Mesodermal cell (in vitro differentiated cells): ENCODE results near the gene CHDH.

Experiments used
- H3K27ac ChIP-seq: 2 replicates; pipeline ENCODE4 v1.7.0; 2013; ENCODE audit warnings: mild to moderate bottlenecking, low read depth, low read length, moderate library complexity; ENCODE audit not compliant: severe bottlenecking
- H3K36me3 ChIP-seq: 2 replicates; pipeline ENCODE4 v1.7.1; 2013; ENCODE audit warnings: mild to moderate bottlenecking, low read length, moderate library complexity; ENCODE audit not compliant: control insufficient read depth, insufficient read depth
- H3K4me1 ChIP-seq: one replicate; pipeline ENCODE4 v1.7.1; 2013; ENCODE audit warnings: mild to moderate bottlenecking, low read length; ENCODE audit not compliant: insufficient read depth, control insufficient read depth, poor library complexity, severe bottlenecking
- H3K4me3 ChIP-seq: 2 replicates; pipeline ENCODE4 v1.7.0; 2013; ENCODE audit warnings: low read length, control low read depth, mild to moderate bottlenecking; ENCODE audit not compliant: insufficient read depth, poor library complexity, severe bottlenecking; ENCODE audit errors: extremely low read depth
- H3K9me3 ChIP-seq: 2 replicates; pipeline ENCODE4 v1.7.1; 2013; ENCODE audit warnings: mild to moderate bottlenecking, low read length, moderate library complexity; ENCODE audit not compliant: control insufficient read depth
- WGBS, 2 experiments: methylation state at CpG; one replicate each; pipeline ENCODE4 v1.1.5; 2013; ENCODE audit warnings: missing lambda C conversion rate in 2 of 2; ENCODE audit not compliant: insufficient coverage in 2 of 2; 5-methylcytosine and 5-hydroxymethylcytosine counted together

The CHDH gene

DNA sequence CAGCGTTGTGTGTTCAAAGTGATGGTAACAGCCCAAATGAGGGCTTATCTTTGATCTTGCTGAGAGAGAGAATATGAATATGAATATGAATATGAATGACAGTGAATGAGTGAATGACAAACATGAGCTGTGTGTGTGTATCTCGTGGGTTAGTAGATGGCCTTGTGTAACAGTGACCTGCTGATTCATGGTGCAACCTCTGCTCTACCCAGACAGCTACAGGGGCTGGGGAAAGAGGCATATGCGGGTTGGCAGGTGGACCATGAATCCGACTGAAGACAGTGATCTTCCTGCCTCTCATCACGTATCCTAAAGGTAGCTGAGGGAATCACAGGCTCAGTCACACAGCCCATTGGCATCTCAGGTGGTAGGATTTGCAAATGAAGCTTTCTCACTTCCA lies 58.2 kb downstream of the CHDH start:
- Histone ChIP-seq H3K36me3 (no peaks in the 10 kb centered on the region), H3K27ac (no peak overlapping the region), H3K4me1 (no peaks in the 10 kb centered on the region), H3K9me3 (no peaks in the 10 kb centered on the region), H3K4me3 (no peak overlapping the region)
- WGBS, 2 experiments, result 81 to 95% methylated on average over 2 of the region's 5 CpGs

DNA sequence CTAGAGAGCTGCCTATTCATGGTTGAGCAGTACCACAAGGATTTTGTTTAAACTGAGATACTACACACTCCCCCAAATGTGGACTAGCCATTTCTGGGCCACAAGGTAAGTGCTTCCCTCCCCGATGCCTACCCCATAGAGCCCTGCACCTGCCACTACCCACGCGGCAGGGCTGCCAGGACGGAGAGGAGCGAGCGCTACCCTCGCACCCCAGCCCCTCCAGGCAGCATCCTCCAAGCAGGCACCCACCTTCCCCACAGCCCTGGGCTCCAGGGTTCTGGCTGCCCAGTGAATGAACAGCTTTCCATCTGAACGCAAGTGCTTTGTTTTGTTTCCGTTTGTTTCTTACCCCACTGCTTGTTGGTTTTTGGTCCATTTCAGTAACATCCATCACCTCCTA lies 59.2 kb downstream of the CHDH start:
- no peaks in the 10 kb centered on the region for H3K36me3 ChIP-seq
- 80 to 91% methylated on average over 6 to 8 of the region's 9 CpGs for WGBS, 2 experiments
- no peak overlapping the region for H3K4me3 ChIP-seq
- H3K4me1 ChIP-seq, result no peaks in the 10 kb centered on the region
- H3K9me3 ChIP-seq, result no peaks in the 10 kb centered on the region
- no peak overlapping the region for H3K27ac ChIP-seq

DNA sequence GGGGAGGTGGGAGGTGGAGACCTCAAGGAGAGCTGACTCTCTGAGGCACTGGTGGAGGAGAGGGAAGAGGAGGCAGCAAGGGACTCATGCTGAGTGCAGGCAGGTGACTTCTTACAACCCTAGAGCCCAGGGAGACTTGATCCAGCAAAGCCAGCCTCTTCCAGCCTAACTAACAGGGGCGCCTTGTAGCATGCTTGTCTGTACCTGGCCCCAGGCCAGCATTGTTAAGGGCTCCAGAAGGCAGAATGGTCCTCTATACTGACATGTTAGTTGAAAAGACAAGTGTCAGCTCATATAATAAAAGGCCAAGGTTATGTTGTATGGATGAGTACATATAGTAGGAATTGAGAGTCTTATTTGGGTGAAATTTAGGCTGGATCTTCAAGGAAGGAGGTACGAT lies 65.4 kb downstream of the CHDH start:
- Histone ChIP-seq H3K4me1 (peaks cover 6% of the 10 kb centered on the region), H3K36me3 (no peaks in the 10 kb centered on the region), H3K4me3 (no peak overlapping the region), H3K9me3 (no peaks in the 10 kb centered on the region), H3K27ac (no peak overlapping the region)
- WGBS, 2 experiments, result 93 to 100% methylated on average over 1 to 2 of the region's 2 CpGs

DNA sequence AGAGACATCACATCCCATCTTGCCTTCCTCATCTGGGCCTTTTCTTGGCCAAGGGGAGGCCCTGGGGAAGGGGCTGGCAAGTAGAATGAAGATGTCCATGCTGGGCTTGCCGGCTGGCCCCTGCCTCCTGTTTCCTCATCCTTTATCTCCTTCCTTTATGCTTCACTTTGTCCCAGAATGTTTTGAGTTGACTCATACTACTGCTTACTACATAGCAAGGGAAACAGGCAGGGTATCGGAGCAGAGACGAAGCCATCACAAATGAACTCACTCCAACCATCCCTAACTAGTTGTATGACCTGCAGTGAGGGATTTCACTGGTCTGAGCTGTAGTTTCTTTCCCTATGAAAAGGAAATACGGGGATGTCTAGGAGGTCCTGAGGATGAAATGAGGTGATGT lies 66.0 kb downstream of the CHDH start:
- WGBS, 2 experiments, result 80 to 88% methylated on average over 1 to 2 of the region's 4 CpGs

DNA sequence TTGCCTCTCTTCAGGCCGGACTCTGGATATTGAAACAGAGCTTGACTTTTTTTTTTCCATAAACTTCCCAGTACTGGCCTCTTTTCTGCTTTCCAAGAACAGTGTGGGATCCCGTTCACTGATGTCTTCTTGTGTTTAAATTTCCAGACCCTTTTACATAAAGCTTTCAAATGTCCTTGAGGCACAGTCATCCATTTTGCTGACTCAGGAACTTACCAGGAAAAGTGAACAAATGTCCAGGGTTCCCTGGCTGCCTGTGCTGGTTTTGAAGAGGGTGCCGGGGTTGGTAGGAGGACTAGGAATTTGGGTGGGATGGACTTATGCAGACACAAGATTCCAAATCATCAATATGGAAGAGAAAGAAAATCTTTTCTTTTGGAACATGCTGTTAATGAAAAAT lies 68.1 kb downstream of the CHDH start:
- H3K27ac ChIP-seq, result no peak overlapping the region
- no peaks in the 10 kb centered on the region for H3K9me3 ChIP-seq
- 93 to 96% methylated on average over 2 to 3 of the region's 3 CpGs for WGBS, 2 experiments
- H3K36me3 ChIP-seq, result no peaks in the 10 kb centered on the region
- H3K4me1 ChIP-seq, result peaks cover 6% of the 10 kb centered on the region
- no peak overlapping the region for H3K4me3 ChIP-seq

More for the DNA sequence above, 66.0 kb downstream of the CHDH start:
- Histone ChIP-seq H3K36me3 (no peaks in the 10 kb centered on the region), H3K4me1 (peaks cover 6% of the 10 kb centered on the region), H3K27ac (no peak overlapping the region), H3K9me3 (no peaks in the 10 kb centered on the region), H3K4me3 (no peak overlapping the region)

DNA sequence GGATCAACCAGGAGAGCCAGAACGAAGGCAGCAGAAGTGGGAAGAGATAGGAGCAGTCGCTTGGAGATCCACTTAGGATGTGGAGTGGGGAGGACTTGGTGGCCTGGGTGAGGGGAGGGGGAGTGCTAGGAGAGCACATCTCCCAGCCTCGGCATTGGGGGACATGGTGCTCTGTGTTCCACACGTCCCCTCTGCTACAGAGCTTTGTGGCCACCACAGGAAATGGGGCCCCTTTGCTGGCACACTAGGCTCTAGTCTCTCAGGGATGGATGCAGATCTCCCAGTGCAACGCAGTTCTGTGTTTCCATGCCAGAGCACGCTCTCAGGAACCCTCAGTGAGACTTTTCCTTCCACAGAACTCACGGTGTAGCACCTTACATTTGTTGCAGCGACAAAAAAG lies 68.8 kb downstream of the CHDH start:
- no peak overlapping the region for H3K27ac ChIP-seq
- WGBS, 2 experiments, result 94 to 95% methylated on average over 8 of the region's 8 CpGs

DNA sequence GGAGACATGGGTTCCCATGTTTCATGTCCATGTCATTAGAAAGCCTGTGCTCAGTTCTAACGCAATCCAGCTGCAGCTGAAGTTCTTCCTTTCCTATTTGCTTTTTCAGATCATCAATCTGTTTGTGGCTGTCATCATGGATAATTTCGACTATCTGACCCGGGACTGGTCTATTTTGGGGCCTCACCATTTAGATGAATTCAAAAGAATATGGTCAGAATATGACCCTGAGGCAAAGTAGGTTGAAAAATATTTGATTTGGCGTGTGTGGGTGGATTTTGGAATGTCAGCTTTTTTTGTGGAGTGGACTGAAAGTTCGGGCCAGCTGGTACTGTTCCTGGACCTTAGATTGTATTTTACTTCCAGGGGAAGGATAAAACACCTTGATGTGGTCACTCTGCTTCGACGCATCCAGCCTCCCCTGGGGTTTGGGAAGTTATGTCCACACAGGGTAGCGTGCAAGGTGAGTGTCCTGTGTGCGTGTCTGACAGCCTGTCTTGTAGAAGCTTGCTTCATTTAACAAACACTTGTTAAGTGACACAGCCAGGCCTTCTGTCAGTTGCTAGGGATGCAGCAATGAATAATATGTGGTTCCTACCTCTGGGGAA lies 69.6 kb downstream of the CHDH start:
- no peak overlapping the region for H3K27ac ChIP-seq
- no peaks in the 10 kb centered on the region for H3K9me3 ChIP-seq
- H3K4me3 ChIP-seq, result no peak overlapping the region
- H3K4me1 ChIP-seq, result peaks cover 6% of the 10 kb centered on the region
- 84 to 92% methylated on average over 2 to 6 of the region's 9 CpGs for WGBS, 2 experiments
- H3K36me3 ChIP-seq, result no peaks in the 10 kb centered on the region

More for the DNA sequence above, 68.8 kb downstream of the CHDH start:
- no peaks in the 10 kb centered on the region for H3K36me3 ChIP-seq
- no peaks in the 10 kb centered on the region for H3K9me3 ChIP-seq
- H3K4me3 ChIP-seq, result no peak overlapping the region
- peaks cover 6% of the 10 kb centered on the region for H3K4me1 ChIP-seq

DNA sequence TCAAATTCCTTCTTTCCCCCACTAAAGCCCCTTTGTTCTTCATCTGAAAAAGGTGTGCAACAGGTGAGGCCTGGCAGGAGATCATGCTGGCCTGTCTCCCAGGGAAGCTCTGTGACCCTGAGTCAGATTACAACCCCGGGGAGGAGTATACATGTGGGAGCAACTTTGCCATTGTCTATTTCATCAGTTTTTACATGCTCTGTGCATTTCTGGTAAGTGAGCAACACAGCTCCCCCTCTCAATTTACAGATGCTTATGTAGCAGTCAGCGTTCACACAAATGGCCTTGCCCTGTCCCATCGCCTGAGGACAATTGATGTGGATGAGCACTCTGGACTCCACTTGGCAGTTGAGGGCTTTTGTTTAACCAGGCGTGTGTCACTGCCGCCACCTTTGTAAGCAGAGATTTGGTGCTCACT lies 70.4 kb downstream of the CHDH start:
- Histone ChIP-seq H3K27ac (no peak overlapping the region), H3K36me3 (no peaks in the 10 kb centered on the region), H3K4me3 (no peak overlapping the region), H3K9me3 (no peaks in the 10 kb centered on the region), H3K4me1 (peaks cover 6% of the 10 kb centered on the region)
- WGBS, 2 experiments, result 85 to 91% methylated on average over 5 of the region's 5 CpGs

DNA sequence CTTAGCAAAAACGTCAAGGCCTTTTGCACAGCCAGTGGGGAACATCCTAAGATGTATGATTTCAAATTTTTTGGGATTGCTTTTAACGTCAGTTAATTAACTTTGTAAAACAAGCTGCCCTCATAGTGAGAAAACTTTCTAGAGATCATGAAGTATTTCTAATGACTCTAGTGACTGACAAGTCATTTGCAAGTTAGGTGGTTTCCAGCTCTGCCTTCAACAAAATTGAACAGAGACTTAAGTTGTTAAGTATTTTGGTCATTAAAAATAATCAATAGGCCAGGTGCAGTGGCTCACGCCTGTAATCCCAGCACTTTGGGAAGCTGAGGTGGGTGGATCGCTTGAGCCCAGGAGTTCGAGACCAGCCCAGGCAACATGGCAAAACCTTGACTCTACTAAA lies 71.2 kb downstream of the CHDH start:
- H3K27ac ChIP-seq, result no peak overlapping the region
- no peak overlapping the region for H3K4me3 ChIP-seq
- H3K9me3 ChIP-seq, result no peaks in the 10 kb centered on the region
- no peaks in the 10 kb centered on the region for H3K36me3 ChIP-seq
- WGBS, 2 experiments, result 70 to 94% methylated on average over 1 to 4 of the region's 5 CpGs
- no peaks in the 10 kb centered on the region for H3K4me1 ChIP-seq

DNA sequence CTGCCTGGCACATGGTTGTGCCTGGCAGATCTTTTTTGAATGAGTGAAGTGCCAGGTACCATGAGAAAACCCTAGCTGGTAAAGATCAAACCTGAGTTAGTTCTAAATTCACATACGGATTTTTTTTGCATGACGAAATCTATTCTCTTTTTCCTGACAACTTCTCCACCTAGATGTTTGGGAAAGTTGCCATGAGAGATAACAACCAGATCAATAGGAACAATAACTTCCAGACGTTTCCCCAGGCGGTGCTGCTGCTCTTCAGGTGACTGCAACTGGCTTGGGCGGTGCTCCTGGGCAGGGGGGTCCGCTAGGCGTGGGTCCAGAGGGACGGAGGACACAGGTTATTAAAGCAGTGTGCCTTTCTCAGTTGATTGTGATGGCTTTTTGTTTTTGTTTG lies 71.8 kb downstream of the CHDH start:
- 89 to 94% methylated on average over 3 to 7 of the region's 8 CpGs for WGBS, 2 experiments
- Histone ChIP-seq H3K27ac (no peak overlapping the region), H3K4me3 (no peak overlapping the region), H3K4me1 (no peaks in the 10 kb centered on the region), H3K9me3 (no peaks in the 10 kb centered on the region), H3K36me3 (no peaks in the 10 kb centered on the region)

DNA sequence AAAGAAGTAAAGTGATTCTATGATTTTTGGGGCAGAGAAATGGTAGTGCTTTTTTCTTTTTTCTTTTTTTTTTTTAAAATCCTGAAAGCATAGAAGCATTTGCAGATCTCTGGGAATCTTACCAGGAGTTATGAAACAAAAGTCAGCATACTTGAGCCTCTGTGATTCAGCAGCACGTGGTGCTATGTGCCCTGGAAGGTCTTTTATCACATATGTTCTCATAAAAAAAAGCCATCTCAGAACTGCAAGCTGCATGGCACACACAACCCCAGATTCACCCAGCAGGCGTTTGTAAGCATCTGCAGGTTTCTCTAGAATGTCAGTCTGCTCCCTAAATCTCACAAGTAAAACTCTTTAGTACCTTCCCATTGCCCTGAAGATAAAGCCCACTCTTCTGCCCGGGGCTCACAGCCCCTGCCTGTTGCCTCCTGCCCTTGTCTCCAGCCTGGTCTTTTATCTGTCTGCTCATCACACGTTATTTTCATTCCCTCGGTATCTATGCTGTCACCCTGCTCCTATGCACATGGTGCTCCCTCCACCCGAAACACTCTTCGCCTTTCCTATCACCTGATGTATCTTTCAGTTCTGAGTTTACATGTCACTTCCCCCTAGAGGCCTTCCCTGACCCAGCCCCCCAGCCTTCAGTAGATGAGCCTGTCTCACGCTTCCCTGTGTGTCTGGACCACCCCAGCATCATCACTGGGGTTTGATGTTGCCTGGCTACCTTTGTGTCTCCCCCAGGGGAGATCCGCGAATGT lies 72.4 kb downstream of the CHDH start:
- Histone ChIP-seq H3K4me3 (no peak overlapping the region), H3K4me1 (no peaks in the 10 kb centered on the region), H3K9me3 (no peaks in the 10 kb centered on the region), H3K36me3 (no peaks in the 10 kb centered on the region), H3K27ac (no peak overlapping the region)
- 66 to 76% methylated on average over 10 of the region's 10 CpGs for whole genome bisulfite sequencing, 2 experiments
